HG03175 (cell line): ENCODE measurements around the gene ANXA3.

Experiments used
- ATAC-seq: cut with Tn5 transposase; IDR thresholded peaks from one replicate; pipeline ENCODE4 v1.9.1; 2021; ENCODE audit warnings: mild to moderate bottlenecking, moderate library complexity; ENCODE audit not compliant: unreplicated experiment

The ANXA3 gene

DNA sequence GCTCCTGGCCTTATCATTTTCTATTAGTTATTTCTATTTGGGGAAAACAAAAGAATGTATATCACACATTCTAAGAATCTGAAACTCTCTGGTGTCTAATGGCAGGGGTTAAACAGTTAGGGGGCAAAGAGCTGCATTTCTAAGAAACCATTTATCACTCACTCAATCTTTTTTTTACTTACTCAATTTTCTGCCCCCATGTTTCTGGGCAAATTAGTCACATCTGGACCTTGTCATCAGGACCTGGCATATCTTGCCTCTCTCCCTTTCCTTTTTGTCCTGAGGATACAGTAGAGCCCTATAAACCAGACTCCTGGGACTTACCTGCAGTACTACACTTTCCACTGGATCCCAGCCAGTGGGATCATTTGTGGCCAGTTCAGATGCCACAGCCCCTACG, 89.1 kb downstream of the ANXA3 start:
- no peak for ATAC-seq

GRCh38 chr4:78642934-78643333, 91.4 kb downstream of the ANXA3 start:
- no peak for ATAC-seq

GRCh38 chr4:78644063-78644691, 92.6 kb downstream of the ANXA3 start:
- no peak for ATAC-seq

- peak; percentile 96 for ATAC-seq
These were observed 93.3 kb downstream of the ANXA3 start for GRCh38 chr4:78644744-78645330.

- no peak for ATAC-seq
These were observed 94.5 kb downstream of the ANXA3 start for GRCh38 chr4:78645853-78646757.

DNA sequence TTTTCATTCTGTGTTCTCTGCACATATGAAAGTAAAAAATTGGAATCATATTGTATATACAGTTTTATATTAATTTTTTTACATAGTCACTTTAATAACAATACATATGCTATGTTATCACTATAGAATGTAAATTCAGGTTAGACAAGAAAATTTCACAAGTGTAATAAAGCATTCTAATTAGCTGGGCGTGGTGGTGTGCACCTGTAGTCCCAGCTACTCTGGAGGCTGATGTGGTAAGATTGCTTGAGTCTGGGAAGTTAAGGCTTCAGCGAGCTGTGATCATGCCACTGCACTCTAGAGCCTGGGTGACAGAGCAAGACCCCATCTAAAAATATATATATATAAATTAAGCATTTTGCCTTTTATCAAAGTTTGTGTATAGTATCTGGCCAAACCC, 95.7 kb downstream of the ANXA3 start:
- no peak for ATAC-seq

GRCh38 chr4:78648640-78649363, 97.2 kb downstream of the ANXA3 start:
- ATAC-seq: no peak

DNA sequence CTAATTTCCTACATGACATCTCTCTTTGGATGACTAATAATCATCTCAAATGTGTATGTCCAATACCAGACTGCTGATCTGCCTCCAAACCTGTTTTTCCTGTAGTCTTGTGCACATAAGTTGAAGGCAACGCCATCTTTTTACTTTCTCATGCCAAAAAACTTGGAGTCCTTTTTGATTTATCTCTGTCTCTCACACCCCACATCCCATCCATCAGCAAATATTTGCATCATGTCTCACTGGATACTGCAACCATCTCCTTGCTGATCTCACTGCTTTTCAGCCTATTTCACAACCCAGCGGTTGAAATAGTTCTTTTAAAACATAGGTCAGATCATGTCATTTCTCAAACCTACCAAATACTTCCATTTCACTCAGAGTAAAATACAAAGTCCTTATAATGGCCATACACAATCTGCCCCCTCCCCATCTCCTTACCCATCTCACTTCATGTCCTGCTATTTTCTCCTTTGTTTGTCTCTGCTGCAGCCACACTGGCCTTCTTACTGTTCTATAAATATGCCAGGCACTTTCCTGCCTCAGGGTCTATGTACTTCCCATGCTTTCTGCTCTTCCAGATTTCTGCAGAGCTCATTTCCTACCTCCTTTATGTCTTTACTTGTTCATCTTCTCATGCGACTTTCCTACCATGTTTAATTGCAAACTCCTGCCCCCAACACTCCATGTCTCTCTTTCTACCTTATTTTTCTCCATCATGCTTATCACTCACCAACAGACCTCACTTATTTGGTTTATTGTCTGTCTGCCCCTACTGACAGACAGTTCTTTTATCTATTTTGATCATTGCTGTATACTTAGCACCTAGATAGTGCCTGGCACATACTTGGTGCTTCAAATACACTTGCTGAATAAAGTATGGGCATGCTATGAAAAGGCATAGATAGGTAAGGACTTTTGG, 98.8 kb downstream of the ANXA3 start:
- ATAC-seq: no peak

- no peak for ATAC-seq
These were observed 99.8 kb downstream of the ANXA3 start for GRCh38 chr4:78651250-78651860.

DNA sequence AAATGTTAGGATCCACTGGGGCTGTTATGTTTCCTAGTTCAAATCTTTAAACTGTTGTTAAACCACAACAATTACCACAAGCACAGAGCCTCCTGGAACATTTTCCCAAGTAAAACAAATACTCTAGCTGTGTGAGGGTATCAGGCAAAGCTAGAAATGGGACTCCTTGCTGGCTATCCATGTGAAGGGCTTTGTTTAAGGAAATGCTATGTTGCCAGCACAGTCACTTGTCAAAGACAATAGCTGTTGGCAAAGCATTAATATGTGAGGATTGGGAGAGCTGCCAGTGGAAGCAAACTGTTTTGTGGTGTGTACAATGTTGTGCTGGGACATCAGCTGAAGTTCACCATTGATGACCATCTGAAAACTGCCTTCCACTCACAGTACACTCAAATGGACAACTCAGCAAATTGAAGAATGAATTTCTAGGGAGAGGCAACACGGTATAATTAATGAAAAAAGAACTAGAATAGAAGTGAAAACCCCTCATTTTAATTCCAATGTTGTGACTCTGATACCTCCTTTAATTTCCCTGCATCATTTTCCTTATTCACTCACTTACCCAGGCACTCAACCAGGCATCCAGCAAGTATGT, 100.8 kb downstream of the ANXA3 start:
- no peak for ATAC-seq

DNA sequence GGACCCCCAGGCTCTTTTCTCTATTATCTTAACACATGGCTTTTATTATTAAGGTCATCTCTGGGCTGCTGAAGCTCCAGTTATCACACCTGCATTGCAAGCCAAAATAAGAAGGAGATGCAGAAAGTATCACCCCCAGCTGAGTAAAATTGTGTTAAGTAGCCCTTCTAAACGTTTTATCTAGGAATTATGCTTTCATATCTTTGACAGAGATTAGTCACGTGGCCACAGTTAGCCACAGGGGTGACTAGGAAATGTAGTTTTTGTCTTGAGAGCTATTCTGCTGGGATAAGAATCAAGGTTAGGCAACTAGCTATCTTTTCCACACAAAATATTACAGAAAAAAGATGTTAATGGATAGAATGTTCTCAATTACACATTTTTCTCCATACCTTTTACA, 102.1 kb downstream of the ANXA3 start:
- no peak for ATAC-seq

GRCh38 chr4:78654807-78655206, 103.2 kb downstream of the ANXA3 start:
- no peak for ATAC-seq

DNA sequence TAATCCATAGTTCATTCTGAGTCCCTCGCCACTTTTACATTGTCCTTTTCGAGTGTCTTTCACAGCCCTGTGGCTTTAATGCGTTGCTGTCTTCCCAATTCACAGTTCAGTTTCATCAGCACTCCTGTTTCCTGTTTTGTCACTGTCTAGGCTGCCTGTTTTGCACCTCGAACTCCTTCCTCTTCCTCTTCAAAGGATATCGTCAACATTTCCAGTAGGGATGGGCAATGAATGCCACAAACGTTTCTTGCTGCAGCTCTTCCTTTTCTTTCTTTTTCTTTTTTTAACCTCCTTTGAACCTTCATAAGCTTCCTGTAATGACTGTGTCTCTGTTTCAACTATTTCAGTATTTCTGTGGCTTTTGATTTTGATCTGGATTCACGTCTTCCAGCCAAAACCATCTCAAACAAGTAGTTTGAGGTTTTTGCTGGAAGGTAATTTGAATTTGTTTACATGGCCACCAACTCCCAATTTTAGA, 105.4 kb downstream of the ANXA3 start:
- no peak for ATAC-seq

- no peak for ATAC-seq
These were observed 107.7 kb downstream of the ANXA3 start for GRCh38 chr4:78659264-78659663.

- ATAC-seq: no peak
These were observed 108.1 kb downstream of the ANXA3 start for GRCh38 chr4:78659665-78660064.
